Adrenal gland (tissue), 5 donors: Measurements from ENCODE around the gene CUEDC2.

Experiments
- POLR2A ChIP-seq, 2 donors: fragments of 450-650 bp; IDR thresholded peaks; one replicate each; pipeline ENCODE4 v1.6.1; 2017; ENCODE audit warnings: antibody characterized with exemption in 2 of 2, mild to moderate bottlenecking in 2 of 2, moderate library complexity in 1 of 2
- TF ChIP-seq, protein P1 (sequence below), 6 experiments: fragments of 450-650 bp in 4 of 6; fragments of 200-600 bp in 2 of 6; sonication (generic) in 1 of 6; IDR thresholded peaks; 1 replicate in 5 of 6; 2 replicates in 1 of 6; pipeline versions ENCODE4 v1.5.1 to v1.8.0; 2016 to 2021; ENCODE audit warnings: antibody characterized with exemption in 6 of 6, mild to moderate bottlenecking in 2 of 6, moderate library complexity in 1 of 6
- donor health status: DM: no; HTN: no; CAD: no.

- TF ChIP-seq, protein P1, sequence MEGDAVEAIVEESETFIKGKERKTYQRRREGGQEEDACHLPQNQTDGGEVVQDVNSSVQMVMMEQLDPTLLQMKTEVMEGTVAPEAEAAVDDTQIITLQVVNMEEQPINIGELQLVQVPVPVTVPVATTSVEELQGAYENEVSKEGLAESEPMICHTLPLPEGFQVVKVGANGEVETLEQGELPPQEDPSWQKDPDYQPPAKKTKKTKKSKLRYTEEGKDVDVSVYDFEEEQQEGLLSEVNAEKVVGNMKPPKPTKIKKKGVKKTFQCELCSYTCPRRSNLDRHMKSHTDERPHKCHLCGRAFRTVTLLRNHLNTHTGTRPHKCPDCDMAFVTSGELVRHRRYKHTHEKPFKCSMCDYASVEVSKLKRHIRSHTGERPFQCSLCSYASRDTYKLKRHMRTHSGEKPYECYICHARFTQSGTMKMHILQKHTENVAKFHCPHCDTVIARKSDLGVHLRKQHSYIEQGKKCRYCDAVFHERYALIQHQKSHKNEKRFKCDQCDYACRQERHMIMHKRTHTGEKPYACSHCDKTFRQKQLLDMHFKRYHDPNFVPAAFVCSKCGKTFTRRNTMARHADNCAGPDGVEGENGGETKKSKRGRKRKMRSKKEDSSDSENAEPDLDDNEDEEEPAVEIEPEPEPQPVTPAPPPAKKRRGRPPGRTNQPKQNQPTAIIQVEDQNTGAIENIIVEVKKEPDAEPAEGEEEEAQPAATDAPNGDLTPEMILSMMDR (IDR thresholded peaks at IDR 0.05) = no peak
- TF ChIP-seq POLR2A (IDR thresholded peaks at IDR 0.05) = no peak
These were observed 30.2 kb upstream of the CUEDC2 start for GRCh38 chr10:102462512-102463054.
